CD4-positive, alpha-beta T cell treated with Interleukin-1 beta for 1 hour (primary cell): ENCODE measurements around the gene KMT2C.

ENCODE experiments used
- DNase-seq, 2 donors: peaks; one replicate each; pipeline ENCODE4 v3.0.0-alpha.2; 2020 to 2022

Gene KMT2C

GRCh38 chr7:152097330-152097729 lies 338.5 kb downstream of the KMT2C start:
- no peak for DNase-seq

GRCh38 chr7:152095771-152096170 lies 340.0 kb downstream of the KMT2C start:
- no peak for DNase-seq

DNA sequence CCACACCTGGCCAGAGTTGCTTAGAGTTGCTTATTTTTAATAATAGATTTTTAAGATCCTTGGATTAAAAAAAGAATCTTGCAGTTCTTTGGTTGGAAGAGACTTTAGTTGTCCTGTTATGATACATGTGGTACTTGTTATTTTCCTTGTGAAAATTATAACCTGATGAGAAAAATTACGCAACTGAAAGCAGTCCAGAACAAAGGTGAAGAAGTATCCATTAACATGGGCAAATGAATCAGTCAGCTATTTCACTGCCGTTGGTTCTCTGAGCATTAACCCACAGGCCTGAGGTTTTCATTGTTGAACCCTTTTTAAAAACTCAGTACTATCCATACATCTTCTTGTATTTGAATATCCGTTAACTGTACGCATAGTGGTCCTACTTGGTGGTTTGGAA lies 342.1 kb downstream of the KMT2C start:
- no peak for DNase-seq

- no peak for DNase-seq
Observed at GRCh38 chr7:152090747-152091146, 345.1 kb downstream of the KMT2C start.

GRCh38 chr7:152089183-152089582 lies 346.6 kb downstream of the KMT2C start:
- DNase-seq, result no peak

GRCh38 chr7:152086513-152086912 lies 349.3 kb downstream of the KMT2C start:
- no peak for DNase-seq

- DNase-seq, result no peak
Observed at GRCh38 chr7:152085131-152085530, 350.7 kb downstream of the KMT2C start.
